Astrocyte (in vitro differentiated cells and primary cell): ENCODE results near the gene CSMD2.

Experiments
- CTCF ChIP-seq: IDR thresholded peaks from 2 replicates; pipeline ENCODE4 v1.5.1; 2011; ENCODE audit warnings: low read depth, mild to moderate bottlenecking, inconsistent platforms, low read length, moderate library complexity; ENCODE audit not compliant: insufficient read depth
- EZH2 ChIP-seq: IDR thresholded peaks from 2 replicates; pipeline ENCODE4 v1.6.1; 2012; ENCODE audit warnings: mild to moderate bottlenecking, low read length, inconsistent platforms; ENCODE audit not compliant: insufficient read depth

GRCh38 chr1:33548319-33548718 is 616.7 kb downstream of the CSMD2 start:
- TF ChIP-seq CTCF = no peak
- no peak for TF ChIP-seq EZH2
